ENCODE measurements around the gene IGSF21. TPM values are rescaled to one million over a fixed set of nuclear protein-coding genes. Genes with fewer than 3 reads are reported as not detected.

Gene IGSF21
- total RNA-seq, 1 donor: not detected

DNA sequence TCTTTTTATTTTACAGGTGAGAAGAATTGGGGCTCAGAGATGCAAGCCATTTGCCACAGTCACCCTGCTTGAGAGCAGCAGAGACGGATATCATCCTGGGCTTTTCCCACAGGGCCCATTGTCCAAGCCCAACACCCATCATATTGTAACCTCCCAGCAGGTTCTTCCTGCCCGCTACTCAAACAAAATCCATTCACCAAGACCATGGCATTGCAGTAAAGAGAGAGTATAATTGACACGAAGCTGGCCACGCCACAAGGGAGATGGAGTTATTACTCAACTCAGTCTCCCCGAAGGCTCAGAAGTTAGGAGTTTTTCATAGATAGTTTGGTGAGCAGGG is 312.2 kb downstream of the IGSF21 start:
- TF ChIP-seq, protein P1, sequence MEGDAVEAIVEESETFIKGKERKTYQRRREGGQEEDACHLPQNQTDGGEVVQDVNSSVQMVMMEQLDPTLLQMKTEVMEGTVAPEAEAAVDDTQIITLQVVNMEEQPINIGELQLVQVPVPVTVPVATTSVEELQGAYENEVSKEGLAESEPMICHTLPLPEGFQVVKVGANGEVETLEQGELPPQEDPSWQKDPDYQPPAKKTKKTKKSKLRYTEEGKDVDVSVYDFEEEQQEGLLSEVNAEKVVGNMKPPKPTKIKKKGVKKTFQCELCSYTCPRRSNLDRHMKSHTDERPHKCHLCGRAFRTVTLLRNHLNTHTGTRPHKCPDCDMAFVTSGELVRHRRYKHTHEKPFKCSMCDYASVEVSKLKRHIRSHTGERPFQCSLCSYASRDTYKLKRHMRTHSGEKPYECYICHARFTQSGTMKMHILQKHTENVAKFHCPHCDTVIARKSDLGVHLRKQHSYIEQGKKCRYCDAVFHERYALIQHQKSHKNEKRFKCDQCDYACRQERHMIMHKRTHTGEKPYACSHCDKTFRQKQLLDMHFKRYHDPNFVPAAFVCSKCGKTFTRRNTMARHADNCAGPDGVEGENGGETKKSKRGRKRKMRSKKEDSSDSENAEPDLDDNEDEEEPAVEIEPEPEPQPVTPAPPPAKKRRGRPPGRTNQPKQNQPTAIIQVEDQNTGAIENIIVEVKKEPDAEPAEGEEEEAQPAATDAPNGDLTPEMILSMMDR (IDR thresholded peaks at IDR 0.05; ENCODE audit: insufficient read depth, low read depth, low read length): no peak
- no peak overlapping the region for H3K4me3 ChIP-seq (ENCODE audit: low read depth, low read length)
- DNase-seq (ENCODE audit: low read depth): no peak

DNA sequence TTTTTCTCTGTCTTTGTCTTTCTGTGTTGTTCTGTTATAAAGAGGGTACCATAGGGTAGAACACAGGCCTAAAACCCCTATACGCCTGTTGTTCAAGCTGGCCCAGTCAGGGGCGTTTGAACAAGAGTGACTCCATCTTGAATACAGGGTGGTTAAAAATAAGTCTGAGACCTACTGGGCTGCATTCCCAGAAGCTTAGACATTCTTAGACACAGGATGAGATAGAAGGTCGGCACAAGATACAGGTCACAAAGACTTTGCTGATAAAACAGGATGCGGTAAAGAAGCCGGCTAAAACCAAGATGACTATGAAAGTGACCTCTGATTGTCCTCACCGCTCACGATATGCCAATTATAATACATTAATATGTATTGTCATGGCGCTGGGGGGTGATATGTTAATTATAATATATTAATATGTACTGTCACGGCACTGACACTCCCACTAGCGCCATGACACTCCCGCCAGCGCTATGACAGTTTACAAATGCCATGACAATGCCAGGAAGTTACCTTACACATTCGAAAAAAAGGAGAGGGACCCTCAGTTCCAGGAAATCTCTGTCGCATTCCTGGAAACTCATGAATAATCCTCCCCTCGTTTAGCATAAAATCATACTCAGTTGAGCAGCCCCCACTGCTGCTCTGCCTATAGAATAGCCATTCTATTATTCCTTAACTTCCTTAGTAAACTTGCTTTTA is 314.6 kb downstream of the IGSF21 start:
- TF ChIP-seq, protein P1 (IDR thresholded peaks at IDR 0.05; ENCODE audit: insufficient read depth, low read depth, low read length): no peak
- no peak overlapping the region for H3K4me3 ChIP-seq (ENCODE audit: low read depth, low read length)
- no peak for DNase-seq (ENCODE audit: low read depth)

DNA sequence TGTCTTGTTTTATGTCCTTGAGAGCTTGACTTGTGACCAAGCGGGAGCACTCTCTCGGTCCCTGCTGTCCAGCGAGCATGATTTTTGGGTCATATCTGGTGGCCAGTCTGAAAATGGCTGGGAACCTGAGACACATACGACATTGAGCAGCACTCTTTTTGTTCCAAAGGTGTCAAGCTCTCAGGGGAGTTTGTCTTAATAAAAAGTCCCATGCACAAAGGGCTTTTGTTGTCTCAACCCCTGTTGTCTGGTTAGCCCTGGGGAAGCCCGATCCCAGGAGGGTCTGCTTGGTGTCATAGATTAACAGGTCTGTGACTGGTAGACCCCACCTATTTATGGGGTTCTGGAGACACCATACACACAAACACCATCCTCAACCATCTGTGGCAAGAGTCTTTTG is 315.4 kb downstream of the IGSF21 start:
- TF ChIP-seq, protein P1 (IDR thresholded peaks at IDR 0.05; ENCODE audit: insufficient read depth, low read depth, low read length): no peak
- DNase-seq (ENCODE audit: low read depth): no peak
- H3K4me3 ChIP-seq (ENCODE audit: low read depth, low read length): no peak overlapping the region

DNA sequence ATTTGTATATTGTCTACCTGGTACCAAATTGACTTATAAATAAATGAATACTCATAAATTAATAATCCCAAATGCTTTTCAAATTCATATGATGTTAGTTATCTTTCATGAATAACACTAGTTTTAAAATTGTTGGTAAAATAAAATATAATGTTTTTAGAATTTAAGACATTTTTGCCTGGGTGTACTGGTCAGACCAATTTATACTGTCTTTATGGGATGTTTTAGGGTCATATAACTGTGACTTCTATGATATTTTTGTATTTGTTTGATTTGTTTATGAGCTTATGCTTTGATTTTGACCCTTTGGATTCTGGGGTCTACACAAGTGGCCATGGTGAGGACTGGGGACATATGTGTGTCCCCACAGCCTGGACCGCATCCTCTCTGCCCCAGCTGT is 319.0 kb downstream of the IGSF21 start:
- DNase-seq (ENCODE audit: low read depth): no peak

More for the DNA sequence above, 319.0 kb downstream of the IGSF21 start:
- H3K4me3 ChIP-seq (ENCODE audit: low read depth, low read length): no peak overlapping the region
- TF ChIP-seq, protein P1 (IDR thresholded peaks at IDR 0.05; ENCODE audit: insufficient read depth, low read depth, low read length): no peak

Data from fibroblast of villous mesenchyme (primary cell).